Measurements from ENCODE around the gene ARIH1.

- TF ChIP-seq CTCF (IDR thresholded peaks at IDR 0.05; ENCODE audit: control extremely low read depth in 1 of 3, insufficient read depth in 1 of 3, low read depth in 1 of 3, low read length in 3 of 3) (no peak), SIN3A (conservative IDR thresholded peaks at IDR 0.05 in 1 of 2, IDR thresholded peaks at IDR 0.05 in 1 of 2; ENCODE audit: low read depth in 1 of 2, low read length in 2 of 2) (no peak), EZH2 (IDR thresholded peaks at IDR 0.05; ENCODE audit: low read depth, low read length, severe bottlenecking) (no peak), RXRA (IDR thresholded peaks at IDR 0.05; ENCODE audit: insufficient read depth, low read depth, low read length) (no peak), JUN (IDR thresholded peaks at IDR 0.05; ENCODE audit: low read depth, low read length) (no peak), MAX (IDR thresholded peaks at IDR 0.05) (no peak), SP4 (IDR thresholded peaks at IDR 0.05; ENCODE audit: low read length) (no peak), CBX5 (IDR thresholded peaks at IDR 0.05; ENCODE audit: low read depth, low read length) (no peak)
- TF ChIP-seq, protein P1, sequence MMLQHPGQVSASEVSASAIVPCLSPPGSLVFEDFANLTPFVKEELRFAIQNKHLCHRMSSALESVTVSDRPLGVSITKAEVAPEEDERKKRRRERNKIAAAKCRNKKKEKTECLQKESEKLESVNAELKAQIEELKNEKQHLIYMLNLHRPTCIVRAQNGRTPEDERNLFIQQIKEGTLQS (IDR thresholded peaks at IDR 0.05; ENCODE audit: insufficient read depth, low read depth, low read length): no peak
Measured at GRCh38 chr15:72588096-72588495, 114.0 kb downstream of the ARIH1 start.
